Stimulated activated CD8-positive, alpha-beta memory T cell treated with anti-CD3 and anti-CD28 coated beads, Interleukin-7, amount 100 ng/mL, for 48 hours (primary cell): ENCODE measurements around the gene TTC34.
"Not testable (repeated sequence)": the region's sequence is repeated elsewhere in the genome, so short reads cannot be mapped to it uniquely, and the experiment has no call there.

Experiments
- DNase-seq, 2 donors: peaks; one replicate each; pipeline ENCODE4 v3.0.0-alpha.2; 2020; ENCODE audit warnings: low read depth in 1 of 2; ENCODE audit errors: extremely low read depth in 1 of 2

Gene TTC34

DNA sequence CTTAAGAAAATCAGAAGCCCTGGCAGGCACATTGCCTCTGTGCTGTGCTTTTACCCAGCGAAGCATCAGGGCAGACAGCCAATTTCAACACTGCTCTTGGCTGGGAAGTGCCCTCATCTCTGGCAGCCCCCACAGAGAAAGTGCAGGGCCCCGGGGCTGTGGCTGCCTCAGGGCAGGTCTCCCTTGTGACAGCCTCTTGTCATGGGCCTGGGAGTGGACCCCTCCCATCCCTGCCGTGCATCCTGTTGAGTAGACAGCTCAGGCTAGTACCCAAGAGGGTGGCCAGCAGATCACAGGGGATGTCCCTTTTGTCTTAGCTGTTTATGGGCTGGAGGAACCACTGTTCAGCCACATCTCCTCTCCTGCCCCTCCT is 23.3 kb downstream of the TTC34 start:
- DNase-seq, result no peak

DNA sequence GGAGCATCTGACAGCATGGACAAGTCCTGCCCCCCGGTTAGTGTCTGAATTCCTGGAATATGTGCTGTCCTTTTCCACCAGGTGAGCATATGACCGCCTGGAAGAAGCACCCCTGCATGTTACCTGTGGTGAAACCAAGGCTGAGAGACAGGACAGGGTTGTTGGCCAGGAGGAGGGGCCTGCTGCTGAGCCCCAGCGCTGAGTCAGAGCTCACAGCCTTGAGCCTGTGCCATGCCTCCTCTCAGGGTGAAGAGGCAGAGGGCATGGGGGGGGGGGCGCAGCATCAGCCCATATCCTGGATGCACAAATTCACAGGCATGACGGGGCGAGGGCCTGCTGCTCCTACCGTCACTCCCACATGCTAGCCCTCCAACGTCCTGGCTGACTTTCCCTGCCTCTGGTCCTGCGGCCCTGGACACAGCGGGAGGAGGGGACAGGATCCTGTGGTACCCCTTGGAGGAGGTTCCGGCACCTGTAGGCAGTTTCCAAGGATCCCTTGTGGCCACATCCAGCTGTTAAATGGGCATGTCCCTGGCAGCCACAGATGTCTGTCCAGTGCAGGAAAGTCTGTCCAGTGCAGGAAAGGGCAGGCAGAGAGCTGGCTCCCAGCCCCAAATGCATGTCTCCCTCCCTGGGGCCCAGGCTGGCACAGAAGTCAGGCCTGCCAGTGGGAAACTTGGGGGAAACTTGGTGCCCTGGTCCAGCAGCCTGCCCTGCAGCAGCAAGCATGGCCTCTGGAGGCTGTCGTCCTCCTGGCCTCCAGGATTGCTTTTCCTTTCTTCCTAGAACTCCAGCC is 23.9 kb downstream of the TTC34 start:
- no peak for DNase-seq

DNA sequence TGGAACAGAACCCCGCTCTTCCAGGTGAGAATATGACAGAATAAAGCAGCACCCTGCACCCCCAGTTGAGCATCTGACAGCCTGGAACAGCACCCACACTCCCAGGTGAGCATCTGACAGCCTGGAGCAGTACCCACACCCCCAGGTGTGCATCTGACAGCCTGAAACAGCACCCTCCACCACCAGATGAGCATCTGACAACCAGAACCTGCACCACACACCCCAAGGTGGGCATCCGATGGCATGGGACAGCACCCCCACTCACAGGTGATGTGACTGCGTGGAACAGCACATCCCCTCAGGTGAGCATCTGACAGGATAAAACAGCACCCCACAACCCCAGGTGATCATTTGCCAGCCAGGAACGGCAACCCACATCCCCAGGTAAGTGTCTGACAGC is 26.2 kb downstream of the TTC34 start:
- DNase-seq, result not testable (repeated sequence)

DNA sequence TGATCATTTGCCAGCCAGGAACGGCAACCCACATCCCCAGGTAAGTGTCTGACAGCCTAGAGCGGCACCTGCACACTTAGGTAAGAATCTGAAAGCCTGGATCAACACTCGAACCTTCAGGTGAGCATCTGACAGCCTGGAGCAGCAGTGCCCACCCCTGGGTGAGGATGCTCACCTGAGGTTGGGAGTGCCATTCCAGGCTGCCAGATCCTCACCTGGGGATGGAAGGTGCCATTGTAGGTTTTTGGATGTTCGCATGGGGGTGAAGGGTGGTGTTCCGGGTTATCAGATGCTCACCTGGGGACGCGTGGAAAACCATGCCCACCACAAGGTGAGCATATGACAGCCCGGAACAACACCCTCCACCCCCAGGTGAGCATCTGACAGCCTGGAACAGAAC is 33.4 kb downstream of the TTC34 start:
- not testable (repeated sequence) for DNase-seq

DNA sequence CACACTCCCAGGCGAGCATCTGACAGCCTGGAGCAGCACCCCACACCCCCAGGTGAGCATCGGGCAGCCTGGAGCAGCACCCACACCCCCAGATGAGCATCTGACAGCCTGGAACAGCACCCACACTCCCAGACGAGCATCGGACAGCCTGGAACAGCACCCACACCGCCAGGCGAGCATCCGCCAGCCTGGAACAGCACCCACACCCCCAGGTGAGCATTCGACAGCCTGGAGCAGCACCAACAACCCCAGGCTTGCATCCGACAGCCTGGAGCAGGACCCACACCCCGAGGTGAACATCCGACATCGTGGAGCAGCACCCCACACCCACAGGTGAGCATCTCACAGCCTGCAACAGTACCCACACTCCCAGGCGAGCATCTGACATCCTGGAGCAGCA is 42.1 kb downstream of the TTC34 start:
- not testable (repeated sequence) for DNase-seq

DNA sequence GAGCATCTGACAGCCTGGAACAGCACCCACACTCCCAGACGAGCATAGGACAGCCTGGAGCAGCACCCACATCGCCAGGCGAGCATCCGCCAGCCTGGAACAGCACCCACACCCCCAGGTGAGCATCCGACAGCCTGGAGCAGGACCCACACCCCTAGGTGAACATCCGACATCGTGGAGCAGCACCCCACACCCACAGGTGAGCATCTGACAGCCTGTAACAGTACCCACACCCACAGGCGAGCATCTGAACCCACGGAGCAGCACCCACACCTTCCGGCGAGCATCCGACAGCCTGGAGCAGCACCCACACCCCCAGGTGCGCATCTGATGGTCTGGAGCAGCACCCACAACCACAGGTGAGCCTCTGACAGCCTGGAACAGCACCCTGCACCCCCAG is 44.0 kb downstream of the TTC34 start:
- not testable (repeated sequence) for DNase-seq

DNA sequence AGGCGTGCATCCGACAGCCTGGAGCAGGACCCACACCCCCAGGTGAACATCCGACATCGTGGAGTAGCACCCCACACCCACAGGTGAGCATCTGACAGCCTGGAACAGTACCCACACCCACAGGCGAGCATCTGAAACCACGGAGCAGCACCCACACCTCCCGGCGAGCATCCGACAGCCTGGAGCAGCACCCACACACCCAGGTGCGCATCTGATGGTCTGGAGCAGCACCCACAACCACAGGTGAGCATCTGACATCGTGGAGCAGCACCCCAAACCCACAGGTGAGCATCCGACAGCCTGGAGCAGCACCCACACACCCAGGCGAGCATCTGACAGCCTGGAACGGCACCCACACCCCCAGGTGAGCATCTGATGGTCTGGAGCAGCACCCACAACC is 46.1 kb downstream of the TTC34 start:
- not testable (repeated sequence) for DNase-seq

DNA sequence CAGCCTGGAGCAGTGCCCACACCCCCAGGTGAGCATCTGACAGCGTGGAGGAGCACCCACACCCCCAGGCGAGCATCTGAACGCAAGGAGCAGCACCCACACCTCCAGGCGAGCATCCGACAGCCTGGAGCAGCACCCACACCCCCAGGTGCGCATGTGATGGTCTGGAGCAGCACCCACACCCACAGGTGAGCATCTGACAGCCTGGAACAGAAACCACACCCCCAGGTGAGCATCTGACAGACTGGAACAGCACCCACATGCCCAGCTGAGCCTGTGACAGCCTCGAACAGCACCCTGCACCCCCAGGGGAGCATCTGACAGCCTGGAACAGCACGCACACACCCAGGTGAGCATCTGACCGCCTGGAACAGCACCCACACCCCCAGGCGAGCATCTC is 46.9 kb downstream of the TTC34 start:
- DNase-seq, result not testable (repeated sequence)

DNA sequence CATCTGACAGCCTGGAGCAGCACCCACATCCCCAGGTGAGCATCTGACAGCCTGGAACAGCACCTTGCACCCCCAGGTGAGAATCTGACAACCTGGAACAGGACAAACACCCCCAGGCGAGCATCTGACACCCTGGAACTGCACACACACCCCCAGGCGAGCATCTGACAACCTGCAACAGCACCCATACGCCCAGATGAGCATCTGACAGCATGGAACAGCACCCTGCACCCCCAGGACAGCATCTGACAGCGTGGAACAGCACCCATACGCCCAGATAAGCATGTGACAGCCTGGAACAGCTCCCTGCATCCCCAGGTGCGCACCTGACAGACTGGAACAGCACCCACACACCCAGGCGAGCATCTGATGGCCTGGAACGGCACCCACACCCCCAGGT is 49.0 kb downstream of the TTC34 start:
- DNase-seq, result not testable (repeated sequence)

DNA sequence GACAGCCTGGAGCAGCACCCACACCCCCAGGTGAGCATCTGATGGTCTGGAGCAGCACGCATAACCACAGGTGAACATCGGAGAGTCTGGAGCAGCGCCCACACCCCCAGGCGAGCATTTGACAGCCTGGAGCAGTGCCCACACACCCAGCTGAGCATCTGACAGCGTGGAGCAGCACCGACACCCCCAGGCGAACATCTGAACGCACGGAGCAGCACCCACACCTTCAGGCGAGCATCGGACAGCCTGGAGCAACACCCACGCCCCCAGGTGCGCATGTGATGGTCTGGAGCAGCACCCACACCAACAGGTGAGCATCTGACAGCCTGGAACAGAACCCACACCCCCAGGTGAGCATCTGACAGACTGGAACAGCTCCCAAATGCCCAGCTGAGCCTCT is 49.6 kb downstream of the TTC34 start:
- DNase-seq, result not testable (repeated sequence)

DNA sequence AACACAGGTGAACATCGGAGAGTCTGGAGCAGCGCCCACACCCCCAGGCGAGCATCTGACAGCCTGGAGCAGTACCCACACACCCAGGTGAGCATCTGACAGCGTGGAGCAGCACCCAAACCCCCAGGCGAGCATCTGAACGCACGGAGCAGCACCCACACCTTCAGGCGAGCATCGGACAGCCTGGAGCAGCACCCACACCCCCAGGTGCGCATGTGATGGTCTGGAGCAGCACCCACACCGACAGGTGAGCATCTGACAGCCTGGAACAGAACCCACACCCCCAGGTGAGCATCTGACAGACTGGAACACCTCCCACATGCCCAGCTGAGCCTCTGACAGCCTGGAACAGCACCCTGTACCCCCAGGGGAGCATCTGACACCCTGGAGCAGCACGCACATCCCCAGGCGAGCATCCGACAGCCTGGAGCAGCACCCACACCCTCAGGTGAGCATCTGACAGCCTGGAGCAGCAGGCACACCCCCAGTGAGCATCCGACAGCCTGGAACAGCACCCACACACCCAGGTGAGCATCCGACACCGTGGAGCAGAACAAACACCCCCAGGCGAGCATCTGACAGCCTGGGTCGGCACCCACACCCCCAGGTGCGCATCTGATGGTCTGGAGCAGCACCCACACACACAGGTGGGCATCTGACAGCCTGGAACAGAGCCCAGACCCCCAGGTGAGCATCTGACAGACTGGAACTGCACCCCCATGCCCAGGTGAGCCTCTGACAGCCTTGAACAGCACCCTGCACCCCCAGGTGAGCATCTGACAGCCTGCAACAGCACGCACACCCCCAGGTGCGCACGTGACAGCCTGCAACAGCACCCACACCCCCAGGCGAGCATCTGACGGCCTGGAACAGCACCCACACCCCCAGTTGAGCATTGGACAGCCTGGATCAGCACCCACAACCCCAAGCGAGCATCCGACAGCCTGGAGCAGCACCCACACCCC is 50.4 kb downstream of the TTC34 start:
- not testable (repeated sequence) for DNase-seq

DNA sequence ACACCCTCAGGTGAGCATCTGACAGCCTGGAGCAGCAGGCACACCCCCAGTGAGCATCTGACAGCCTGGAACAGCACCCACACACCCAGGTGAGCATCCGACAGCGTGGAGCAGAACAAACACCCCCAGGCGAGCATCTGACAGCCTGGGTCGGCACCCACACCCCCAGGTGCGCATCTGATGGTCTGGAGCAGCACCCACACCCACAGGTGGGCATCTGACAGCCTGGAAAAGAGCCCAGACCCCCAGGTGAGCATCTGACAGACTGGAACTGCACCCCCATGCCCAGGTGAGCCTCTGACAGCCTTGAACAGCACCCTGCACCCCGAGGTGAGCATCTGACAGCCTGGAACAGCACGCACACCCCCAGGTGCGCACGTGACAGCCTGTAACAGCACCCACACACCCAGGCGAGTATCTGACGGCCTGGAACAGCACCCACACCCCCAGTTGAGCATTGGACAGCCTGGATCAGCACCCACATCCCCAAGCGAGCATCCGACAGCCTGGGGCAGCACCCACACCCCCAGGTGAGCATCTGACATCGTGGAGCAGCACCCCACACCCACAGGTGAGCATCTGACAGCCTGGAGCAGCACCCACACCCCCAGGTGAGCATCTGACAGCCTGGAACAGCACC is 51.3 kb downstream of the TTC34 start:
- not testable (repeated sequence) for DNase-seq

DNA sequence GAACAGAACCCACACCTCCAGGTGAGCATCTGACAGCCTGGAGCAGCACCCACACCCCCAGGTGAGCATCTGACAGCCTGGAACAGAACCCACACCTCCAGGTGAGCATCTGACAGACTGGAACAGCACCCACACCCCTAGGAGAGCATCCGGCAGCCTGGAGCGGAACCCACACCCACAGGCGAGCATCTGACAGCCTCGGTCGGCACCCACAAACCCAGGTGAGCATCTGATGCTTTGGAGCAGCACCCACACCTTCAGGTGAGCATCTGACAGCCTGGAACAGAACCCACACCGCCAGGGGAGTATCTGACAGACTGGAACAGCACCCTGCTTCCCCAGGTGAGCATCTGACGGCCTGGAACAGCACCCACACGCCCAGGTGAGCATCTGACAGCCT is 52.9 kb downstream of the TTC34 start:
- DNase-seq, result not testable (repeated sequence)

DNA sequence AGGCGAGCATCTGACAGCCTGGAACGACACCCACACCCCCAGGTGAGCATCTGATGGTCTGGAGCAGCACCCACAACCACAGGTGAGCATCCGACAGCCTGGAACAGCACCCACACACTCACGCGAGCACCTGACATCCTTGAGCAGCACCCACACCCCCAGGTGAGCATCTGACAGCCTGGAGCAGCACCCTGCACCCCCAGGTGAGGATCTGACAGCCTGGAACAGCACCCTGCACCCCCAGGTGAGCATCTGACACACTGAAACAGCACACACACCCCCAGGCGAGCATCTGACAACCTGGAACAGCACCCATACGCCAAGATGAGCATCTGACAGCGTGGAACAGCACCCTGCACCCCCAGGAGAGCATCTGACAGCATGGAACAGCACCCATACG is 106.7 kb downstream of the TTC34 start:
- not testable (repeated sequence) for DNase-seq

DNA sequence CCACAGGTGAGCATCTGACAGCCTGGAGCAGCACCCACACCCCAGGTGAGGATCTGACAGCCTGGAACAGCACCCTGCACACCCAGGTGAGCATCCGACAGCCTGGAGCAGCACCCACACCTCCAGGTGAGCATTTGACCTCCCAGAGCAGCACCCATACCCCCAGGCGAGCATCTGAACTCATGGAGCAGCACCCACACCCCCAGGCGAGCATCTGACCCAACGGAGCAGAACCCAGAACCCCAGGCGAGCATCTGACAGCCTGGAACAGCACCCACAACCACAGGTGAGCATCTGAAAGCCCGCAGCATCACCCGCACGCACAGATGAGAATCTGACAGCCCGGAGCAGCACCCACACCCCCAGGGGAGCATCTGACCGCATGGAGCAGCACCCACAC is 111.3 kb downstream of the TTC34 start:
- not testable (repeated sequence) for DNase-seq

DNA sequence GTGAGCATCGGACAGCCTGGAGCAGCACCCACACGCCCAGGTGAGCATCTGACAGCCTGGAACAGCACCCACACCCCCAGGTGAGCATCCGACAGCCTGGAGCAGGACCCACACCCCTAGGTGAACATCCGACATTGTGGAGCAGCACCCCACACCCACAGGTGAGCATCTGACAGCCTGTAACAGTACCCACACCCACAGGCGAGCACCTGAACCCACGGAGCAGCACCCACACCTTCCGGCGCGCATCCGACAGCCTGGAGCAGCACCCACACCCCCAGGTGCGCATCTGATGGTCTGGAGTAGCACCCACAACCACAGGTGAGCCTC is 113.2 kb downstream of the TTC34 start:
- DNase-seq, result not testable (repeated sequence)

DNA sequence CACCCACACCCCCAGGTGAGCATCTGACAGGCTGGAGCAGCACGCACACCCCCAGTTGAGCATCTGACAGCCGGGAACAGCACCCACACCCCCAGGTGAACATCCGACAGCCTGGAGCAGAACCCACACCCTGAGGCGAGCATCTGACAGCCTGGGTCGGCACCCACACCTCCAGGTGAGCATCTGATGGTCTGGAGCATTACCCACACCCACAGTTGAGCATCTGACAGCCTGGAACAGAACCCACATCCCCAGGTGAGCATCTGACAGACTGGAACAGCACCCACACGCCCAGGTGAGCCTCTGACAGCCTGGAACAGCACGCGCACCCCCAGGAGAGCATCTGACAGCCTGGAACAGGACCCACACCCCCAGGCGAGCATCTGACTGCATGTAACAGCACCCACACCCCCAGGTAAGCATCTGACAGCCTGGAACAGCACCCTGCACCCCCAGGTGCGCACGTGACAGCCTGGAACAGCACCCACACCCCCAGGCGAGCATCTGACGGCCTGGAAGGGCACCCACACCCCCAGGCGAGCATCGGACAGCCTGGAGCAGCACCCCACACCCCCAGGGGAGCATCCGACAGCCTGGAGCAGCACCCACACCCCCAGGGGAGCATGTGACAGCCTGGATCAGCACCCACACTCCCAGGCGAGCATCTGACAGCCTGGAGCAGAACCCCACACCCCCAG is 113.7 kb downstream of the TTC34 start:
- DNase-seq, result not testable (repeated sequence)

DNA sequence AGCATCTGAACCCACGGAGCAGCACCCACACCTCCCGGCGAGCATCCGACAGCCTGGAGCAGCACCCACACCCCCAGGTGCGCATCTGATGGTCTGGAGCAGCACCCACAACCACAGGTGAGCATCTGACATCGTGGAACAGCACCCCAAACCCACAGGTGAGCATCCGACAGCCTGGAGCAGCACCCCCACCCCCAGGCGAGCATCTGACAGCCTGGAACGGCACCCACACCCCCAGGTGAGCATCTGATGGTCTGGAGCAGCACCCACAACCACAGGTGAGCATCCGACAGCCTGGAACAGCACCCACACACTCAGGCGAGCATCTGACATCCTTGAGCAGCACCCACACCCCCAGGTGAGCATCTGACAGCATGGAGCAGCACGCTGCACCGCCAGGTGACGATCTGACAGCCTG is 114.3 kb downstream of the TTC34 start:
- DNase-seq, result not testable (repeated sequence)

DNA sequence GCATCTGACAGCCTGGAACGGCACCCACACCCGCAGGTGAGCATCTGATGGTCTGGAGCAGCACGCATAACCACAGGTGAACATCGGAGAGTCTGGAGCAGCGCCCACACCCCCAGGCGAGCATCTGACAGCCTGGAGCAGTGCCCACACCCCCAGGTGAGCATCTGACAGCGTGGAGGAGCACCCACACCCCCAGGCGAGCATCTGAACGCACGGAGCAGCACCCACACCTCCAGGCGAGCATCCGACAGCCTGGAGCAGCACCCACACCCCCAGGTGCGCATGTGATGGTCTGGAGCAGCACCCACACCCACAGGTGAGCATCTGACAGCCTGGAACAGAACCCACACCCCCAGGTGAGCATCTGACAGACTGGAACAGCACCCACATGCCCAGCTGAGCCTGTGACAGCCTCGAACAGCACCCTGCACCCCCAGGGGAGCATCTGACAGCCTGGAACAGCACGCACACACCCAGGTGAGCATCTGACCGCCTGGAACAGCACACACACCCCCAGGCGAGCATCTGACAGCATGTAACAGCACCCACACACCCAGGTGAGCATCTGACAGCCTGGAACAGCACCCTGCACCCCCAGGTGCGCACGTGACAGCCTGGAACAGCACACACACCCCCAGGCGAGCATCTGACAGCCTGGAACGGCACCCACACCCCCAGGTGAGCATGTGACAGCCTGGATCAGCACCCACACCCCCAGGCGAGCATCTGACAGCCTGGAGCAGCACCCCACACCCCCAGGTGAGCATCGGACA is 115.2 kb downstream of the TTC34 start:
- not testable (repeated sequence) for DNase-seq

DNA sequence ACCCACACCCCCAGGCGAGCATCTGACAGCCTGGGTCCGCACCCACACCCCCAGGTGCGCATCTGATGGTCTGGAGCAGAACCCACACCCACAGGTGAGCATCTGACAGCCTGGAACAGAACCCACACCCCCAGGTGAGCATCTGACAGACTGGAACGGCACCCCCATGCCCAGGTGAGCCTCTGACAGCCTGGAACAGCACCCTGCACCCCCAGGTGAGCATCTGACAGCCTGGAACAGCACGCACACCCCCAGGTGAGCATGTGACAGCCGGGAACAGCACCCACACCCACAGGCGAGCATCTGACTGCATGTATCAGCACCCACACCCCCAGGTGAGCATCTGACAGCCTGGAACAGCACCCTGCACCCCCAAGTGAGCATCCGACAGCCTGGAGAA is 115.8 kb downstream of the TTC34 start:
- not testable (repeated sequence) for DNase-seq
